Forelimb muscle (tissue), 1 donor: ENCODE results near the gene BMPR2. TPM values are rescaled to one million over a fixed set of nuclear protein-coding genes. Genes with fewer than 3 reads are reported as not detected.
A peak's percentile ranks its signal among the peaks of the same experiment; 100 is the strongest.
"Not testable (repeated sequence)": the region's sequence is repeated elsewhere in the genome, so short reads cannot be mapped to it uniquely, and the experiment has no call there.

Experiments used
- DNase-seq: peaks from one replicate; pipeline ENCODE4 v3.0.0-alpha.2; 2013; ENCODE audit warnings: low read depth
- polyA plus RNA-seq: library from polyadenylated mRNA; unstranded; fragments of 120-200 nt; gene quantifications from one replicate; pipeline ENCODE4 v1.2.1, GENCODE V29; 2013; ENCODE audit not compliant: insufficient read length

BMPR2 gene
- polyA plus RNA-seq, 1 donor, result 30.6 TPM

GRCh38 chr2:202530038-202530437 is 153.9 kb downstream of the BMPR2 start:
- DNase-seq, result no peak

DNA sequence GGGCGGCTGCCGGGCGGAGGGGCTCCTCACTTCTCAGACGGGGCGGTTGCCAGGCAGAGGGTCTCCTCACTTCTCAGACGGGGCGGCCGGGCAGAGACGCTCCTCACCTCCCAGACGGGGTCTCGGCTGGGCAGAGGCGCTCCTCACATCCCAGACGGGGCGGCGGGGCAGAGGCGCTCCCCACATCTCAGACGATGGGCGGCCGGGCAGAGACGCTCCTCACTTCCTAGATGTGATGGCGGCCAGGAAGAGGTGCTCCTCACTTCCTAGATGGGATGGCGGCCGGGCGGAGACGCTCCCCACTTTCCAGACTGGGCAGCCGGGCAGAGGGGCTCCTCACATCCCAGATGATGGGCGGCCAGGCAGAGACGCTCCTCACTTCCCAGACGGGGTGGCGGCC is 159.2 kb downstream of the BMPR2 start:
- not testable (repeated sequence) for DNase-seq

- no peak for DNase-seq
These were observed 165.0 kb downstream of the BMPR2 start for GRCh38 chr2:202541137-202541536.

- DNase-seq, result no peak
These were observed 166.0 kb downstream of the BMPR2 start for GRCh38 chr2:202542142-202542541.

DNA sequence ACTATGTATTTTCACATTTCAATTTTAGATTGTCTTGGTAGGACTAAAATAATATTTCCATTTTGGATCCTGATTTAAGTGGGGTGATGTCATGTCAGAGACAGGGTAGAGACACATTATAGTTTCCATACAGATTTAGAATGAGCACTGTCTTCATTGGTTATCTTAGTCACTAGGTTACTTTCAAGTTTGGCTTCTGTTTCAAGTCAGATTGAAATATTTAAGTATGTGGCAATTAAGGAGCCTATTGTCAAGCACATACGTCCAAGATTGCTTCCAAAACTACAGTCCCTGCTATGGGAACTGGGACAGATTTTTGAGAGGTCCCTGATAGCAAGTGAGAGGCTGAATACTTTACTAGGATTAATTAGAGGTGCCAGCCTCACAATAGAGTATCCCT is 169.4 kb downstream of the BMPR2 start:
- DNase-seq, result no peak

- no peak for DNase-seq
These were observed 169.8 kb downstream of the BMPR2 start for GRCh38 chr2:202545931-202546330.

DNA sequence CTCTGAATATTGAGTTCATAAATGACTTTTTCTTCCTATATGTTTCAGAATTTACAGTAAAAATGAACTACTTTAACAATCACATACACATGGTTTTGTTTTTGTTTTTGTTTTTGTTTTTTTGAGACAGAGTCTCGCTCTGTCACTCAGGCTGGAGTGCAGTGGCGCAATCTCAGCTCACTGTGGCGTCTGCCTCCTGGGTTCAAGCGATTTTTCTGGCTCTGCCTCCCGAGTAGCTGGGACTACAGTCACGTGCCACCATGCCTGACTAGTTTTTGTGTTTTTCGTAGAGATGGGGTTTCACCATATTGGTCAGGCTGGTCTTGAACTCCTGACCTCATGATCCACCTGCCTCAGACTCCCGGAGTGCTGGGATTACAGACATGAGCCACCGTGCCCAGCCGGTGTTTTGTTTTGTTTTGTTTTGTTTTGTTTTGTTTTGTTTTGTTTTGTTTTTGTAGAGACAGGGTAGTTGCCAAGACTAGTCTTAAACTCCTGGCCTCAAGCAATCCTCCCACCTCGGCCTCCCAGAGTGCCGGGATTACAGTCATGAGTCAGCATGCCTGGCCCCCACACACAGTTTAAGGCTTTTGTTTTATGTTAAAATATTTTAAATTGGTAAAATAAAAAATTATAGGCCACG is 170.5 kb downstream of the BMPR2 start:
- not testable (repeated sequence) for DNase-seq

DNA sequence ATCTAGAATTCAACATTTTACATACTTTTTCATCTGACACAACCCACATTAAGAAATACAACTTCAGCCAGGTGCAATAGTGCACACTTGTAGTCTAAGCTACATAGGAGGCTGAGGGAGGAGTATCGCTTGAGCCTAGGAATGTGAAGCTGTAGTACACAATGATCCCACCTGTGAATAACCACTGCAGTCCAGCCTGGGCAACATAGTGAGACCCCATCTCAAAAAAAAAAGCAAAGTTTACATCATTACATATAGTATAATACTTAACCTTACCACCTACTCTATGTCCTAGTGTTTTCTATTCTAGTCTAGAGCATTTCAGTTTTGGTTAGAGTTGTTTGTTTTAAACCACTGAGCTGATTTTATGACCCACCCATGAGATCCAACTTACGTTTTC is 172.1 kb downstream of the BMPR2 start:
- DNase-seq, result no peak

DNA sequence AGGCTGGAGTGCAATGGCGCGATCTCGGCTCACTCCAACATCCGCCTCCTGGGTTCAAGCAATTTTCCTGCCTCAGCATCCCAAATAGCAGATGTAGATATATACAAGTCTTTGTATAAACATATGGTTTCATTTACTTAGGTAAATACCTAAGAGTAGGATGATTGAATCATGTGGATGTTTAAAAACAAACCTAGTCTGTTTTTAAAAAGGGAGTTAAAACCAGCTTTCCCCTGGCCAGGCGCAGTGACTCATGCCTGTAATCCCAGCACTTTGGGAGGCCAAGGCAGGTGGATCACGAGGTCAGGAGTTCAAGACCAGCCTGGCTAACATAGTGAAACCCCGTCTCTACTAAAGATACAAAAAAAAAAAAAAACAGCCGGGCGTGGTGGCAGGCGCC is 174.9 kb downstream of the BMPR2 start:
- not testable (repeated sequence) for DNase-seq

GRCh38 chr2:202555356-202555755 is 179.2 kb downstream of the BMPR2 start:
- DNase-seq, result no peak

DNA sequence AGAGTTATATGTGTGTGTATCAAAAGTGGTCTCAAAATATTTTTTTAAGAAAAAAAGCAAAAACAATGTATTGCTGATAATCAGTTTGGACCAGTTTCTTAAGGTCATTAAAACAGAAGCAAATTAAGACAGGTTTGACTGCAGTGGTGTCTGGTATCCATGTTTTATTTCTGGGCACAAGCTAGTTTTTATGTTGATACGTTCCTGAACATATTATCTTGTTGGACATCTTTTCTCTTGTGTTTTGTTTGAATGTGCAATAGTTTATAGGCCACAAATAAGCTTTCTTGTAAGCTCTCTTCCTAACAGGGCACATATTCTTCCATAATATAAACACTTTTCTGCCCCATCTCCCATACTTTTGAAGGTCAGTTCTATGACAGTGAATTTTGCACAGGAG is 184.1 kb downstream of the BMPR2 start:
- no peak for DNase-seq

DNA sequence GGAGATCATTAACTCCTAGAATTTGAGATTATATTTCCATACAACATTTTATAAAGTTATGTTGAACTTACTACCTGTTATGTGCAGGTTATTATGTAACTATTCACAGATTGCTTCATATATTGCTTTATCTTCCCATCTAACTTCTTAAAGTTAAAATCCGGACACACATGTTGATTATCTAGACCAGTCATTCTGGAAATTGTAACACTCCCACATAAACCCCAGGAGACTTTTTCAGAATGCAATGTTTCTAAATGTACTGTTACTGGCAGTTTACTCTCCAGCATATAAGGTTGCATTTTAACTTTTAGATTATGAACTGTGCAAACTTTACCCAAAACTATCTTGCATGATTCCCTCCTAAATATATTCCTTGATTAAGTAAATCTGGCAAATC is 188.1 kb downstream of the BMPR2 start:
- DNase-seq, result no peak

GRCh38 chr2:202566286-202566685 is 190.2 kb downstream of the BMPR2 start:
- DNase-seq, result no peak

- DNase-seq, result no peak
These were observed 198.4 kb downstream of the BMPR2 start for GRCh38 chr2:202574541-202574940.

- DNase-seq, result not testable (repeated sequence)
These were observed 199.1 kb downstream of the BMPR2 start for GRCh38 chr2:202575194-202575593.

GRCh38 chr2:202577250-202578183 is 201.4 kb downstream of the BMPR2 start:
- no peak for DNase-seq

DNA sequence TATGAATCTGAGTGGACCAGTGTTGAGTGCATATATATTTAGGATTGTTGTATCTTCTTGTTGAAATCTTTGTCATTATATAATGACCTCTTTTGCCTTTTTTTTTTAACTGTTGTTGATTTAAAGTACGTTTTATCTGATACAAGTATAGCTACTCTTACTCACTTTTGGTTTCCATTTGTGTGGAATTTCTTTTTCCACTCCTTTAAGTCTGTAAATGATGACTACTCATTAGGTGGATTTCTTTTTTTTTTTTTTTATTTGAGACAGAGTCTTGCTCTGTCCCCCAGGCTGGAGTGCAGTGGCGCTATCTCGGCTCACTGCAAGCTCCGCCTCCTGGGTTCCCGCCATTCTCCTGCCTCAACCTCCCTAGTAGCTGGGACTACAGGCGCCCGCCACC is 206.7 kb downstream of the BMPR2 start:
- not testable (repeated sequence) for DNase-seq

DNA sequence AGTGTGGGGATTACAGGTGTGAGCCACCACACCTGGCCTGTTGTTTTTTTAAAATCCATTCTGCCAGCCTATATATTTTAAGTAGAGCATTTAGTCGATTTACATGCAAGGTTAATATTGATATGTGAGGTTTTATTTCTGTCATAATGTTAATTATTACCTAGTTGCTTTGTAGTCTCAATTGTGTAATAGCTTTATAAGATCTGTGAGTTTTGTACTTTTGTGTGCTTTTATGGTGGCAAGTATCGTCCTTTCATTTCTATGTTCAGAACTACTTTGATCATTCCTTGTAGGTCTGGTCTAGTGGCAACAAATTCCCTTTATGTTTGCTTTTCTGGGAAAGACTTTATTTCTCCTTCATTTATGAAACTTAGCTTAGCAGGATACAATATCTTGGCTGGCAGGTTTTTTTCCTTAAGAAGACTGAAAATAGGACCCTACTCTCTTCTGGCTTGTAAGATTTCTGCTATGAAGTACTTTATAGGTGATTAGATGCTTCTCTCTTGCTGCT is 207.6 kb downstream of the BMPR2 start:
- no peak for DNase-seq

DNA sequence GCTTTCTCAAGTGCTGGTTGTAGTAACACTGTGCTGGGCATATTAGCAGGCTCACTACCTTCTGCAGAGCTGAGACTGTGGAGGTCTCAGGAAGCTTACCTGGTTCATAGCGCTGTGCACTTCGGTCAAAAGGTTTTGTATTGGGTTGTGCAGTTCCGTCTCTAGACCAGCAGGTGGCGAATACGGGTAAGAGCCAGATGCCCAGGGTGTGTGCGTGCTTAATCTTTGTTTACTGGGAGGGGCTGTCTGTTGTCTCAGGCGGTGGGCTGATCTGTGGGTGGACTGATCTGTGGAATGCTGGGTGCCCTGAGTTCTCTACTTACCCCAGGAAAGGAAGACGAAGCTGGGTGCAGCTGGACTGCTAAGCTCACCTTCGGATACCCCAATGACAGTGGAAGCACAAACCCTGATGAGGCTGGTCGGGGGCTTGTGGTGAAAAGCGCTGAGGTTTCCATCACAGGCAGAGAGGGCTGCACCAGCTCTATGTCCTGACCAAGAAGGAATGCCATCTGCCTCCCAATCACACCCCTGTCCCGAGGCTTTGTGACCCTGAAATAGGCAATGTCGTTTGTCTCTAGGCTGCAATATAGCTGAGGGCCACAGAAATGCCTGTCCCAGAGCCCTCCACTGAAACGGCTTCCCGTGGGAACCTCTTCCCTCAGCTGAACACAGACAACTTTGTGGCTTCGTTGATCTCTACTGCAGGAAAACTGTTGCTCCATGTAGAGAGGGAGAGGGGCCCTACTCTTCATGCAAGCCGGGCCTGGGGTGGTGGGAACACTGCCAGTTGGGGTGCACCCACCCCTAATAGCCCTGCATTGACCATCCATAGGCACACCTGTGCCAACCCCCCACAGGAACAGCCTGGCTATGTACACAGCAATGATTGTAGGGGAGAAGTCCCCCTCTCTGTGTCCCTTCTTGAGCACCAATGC is 212.8 kb downstream of the BMPR2 start:
- peak; percentile 25 for DNase-seq

GRCh38 chr2:202589582-202589949 is 213.4 kb downstream of the BMPR2 start:
- no peak for DNase-seq

DNA sequence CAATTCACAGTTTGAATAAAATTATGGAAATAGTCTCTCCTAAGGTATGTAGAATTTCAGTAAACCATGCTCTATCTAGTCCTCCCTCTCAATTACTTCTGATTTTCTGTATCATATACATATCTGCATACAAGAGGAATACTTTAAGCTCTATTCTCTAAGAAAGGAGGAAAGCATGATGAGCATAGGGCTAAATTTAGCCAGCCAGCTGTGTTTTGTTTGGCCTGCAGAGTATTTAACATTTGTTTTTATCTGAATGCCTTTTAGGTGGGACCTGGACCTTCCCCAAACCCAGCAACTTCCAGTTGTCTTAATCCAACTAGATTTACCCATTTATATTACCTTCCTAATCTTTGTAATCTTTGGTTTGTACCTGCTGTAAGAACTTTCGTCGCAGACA is 216.4 kb downstream of the BMPR2 start:
- no peak for DNase-seq

DNA sequence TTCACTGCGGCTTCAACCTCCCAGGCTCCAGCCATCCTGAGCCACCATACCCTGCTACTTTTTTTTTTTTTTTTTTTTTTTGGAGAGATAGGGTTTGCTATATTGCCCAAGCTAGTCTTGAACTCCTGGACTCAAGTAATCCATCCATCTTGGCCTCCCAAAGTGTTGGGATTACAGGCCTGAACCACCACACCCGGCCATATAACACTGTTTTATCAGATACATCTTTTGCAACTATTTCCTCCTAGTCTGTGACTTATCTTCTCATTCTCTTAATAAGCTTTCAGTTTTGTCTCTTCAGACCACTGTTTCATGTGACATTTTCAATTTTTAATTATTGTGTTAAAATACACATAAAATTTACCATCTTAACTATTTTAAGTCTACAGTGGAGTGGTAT is 223.0 kb downstream of the BMPR2 start:
- DNase-seq, result no peak
